Kidney epithelial cell (primary cell): ENCODE results near the gene MAP3K10. TPM values are rescaled to one million over a fixed set of nuclear protein-coding genes. Genes with fewer than 3 reads are reported as not detected.
A peak's percentile ranks its signal among the peaks of the same experiment; 100 is the strongest.
"Not testable (repeated sequence)": the region's sequence is repeated elsewhere in the genome, so short reads cannot be mapped to it uniquely, and the experiment has no call there.

ENCODE experiments used
- DNase-seq: peaks from one replicate; pipeline ENCODE4 v3.0.0-alpha.2; 2010; ENCODE audit warnings: low read depth
- H3K27me3 ChIP-seq: 2 replicates; pipeline ENCODE4 v1.6.0; 2011; ENCODE audit warnings: low read length; ENCODE audit not compliant: control insufficient read depth, insufficient read depth
- H3K36me3 ChIP-seq: 2 replicates; pipeline ENCODE4 v1.5.1; 2011; ENCODE audit warnings: low read length; ENCODE audit not compliant: control insufficient read depth, insufficient read depth
- H3K4me3 ChIP-seq: 2 replicates; pipeline ENCODE4 v1.5.1; 2011; ENCODE audit warnings: low read depth, mild to moderate bottlenecking, control low read depth, low read length
- total RNA-seq: library from RNA; depleted of rRNA; stranded (reverse); fragments of >200 nt; gene quantifications from 2 replicates; pipeline ENCODE4 v1.2.3, GENCODE V29; 2015
- TF ChIP-seq, protein P1 (sequence below): IDR thresholded peaks from 2 replicates; pipeline ENCODE4 v1.5.1; 2011; ENCODE audit warnings: mild to moderate bottlenecking, moderate library complexity, low read length, control low read depth, inconsistent platforms; ENCODE audit not compliant: insufficient read depth, poor library complexity, severe bottlenecking

The MAP3K10 gene
- total RNA-seq, 1 donor from 2014 or later, result 16.8 TPM

DNA sequence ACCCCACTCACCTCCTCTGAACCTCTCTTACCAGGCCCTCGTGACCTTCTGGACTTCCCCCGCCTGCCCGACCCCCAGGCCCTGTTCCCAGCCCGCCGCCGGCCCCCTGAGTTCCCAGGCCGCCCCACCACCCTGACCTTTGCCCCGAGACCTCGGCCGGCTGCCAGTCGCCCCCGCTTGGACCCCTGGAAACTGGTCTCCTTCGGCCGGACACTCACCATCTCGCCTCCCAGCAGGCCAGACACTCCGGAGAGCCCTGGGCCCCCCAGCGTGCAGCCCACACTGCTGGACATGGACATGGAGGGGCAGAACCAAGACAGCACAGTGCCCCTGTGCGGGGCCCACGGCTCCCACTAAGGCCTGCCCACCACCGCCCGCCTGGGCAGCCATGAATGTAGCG is 23.7 kb downstream of the MAP3K10 start:
- Histone ChIP-seq H3K4me3 (no peak overlapping the region), H3K27me3 (peaks cover 28% of the 10 kb centered on the region), H3K36me3 (no peaks in the 10 kb centered on the region)
- DNase-seq, result no peak
- TF ChIP-seq, protein P1, sequence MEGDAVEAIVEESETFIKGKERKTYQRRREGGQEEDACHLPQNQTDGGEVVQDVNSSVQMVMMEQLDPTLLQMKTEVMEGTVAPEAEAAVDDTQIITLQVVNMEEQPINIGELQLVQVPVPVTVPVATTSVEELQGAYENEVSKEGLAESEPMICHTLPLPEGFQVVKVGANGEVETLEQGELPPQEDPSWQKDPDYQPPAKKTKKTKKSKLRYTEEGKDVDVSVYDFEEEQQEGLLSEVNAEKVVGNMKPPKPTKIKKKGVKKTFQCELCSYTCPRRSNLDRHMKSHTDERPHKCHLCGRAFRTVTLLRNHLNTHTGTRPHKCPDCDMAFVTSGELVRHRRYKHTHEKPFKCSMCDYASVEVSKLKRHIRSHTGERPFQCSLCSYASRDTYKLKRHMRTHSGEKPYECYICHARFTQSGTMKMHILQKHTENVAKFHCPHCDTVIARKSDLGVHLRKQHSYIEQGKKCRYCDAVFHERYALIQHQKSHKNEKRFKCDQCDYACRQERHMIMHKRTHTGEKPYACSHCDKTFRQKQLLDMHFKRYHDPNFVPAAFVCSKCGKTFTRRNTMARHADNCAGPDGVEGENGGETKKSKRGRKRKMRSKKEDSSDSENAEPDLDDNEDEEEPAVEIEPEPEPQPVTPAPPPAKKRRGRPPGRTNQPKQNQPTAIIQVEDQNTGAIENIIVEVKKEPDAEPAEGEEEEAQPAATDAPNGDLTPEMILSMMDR, result no peak

DNA sequence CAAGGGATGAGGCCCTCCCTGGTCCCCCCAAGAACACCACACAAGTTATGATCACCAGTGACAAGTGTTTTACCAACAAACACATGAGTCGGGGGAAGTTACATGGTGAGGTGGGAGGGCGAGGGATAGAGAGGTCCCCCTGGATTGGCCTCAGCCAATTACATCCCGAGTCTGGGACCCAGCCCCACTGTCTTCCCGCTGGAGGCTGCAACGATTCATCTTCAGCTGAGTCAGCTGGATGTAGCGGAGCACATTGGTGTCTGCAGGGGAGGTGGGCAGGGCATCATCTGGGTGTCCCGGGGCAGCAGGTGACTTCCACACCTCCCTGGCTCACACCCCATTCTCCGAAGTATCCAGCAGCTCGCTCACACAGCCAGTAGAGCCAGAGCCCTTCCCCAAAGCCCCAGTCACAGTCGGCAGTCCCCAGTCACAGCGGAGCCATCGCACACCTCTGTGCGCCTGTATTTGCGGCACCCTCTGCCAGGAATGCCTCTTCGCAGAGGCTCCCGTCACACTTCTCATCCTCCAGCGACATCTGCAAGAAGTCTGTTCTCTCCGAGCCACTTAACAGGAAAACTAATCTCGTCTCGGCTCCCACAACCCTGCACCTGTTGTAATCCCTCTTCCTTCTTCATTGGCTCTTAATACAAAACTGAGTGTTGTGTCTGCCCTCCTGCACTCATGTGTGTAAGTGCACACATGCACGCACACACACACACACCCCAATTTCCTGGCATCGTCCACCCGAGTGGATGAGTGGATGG is 25.0 kb downstream of the MAP3K10 start:
- H3K4me3 ChIP-seq, result no peak overlapping the region

DNA sequence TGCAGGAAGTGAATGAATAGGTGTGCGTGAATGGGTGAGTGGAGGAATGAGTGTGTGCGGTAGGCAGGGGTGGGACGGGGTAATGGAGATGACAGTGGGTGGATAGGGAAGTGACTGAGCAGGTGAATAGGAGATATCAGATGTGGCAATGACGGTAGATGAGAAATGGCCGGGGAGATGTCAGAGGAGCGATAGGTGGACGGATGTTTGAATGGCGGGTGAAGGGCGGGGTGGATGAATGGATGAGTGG is 25.5 kb downstream of the MAP3K10 start:
- DNase-seq, result no peak
- H3K27me3 ChIP-seq, result peaks cover 28% of the 10 kb centered on the region
- no peaks in the 10 kb centered on the region for H3K36me3 ChIP-seq
- TF ChIP-seq, protein P1, result no peak
- no peak overlapping the region for H3K4me3 ChIP-seq

More for the DNA sequence above, 25.0 kb downstream of the MAP3K10 start:
- no peaks in the 10 kb centered on the region for H3K36me3 ChIP-seq
- TF ChIP-seq, protein P1, result no peak
- no peak for DNase-seq
- H3K27me3 ChIP-seq, result peaks cover 28% of the 10 kb centered on the region

DNA sequence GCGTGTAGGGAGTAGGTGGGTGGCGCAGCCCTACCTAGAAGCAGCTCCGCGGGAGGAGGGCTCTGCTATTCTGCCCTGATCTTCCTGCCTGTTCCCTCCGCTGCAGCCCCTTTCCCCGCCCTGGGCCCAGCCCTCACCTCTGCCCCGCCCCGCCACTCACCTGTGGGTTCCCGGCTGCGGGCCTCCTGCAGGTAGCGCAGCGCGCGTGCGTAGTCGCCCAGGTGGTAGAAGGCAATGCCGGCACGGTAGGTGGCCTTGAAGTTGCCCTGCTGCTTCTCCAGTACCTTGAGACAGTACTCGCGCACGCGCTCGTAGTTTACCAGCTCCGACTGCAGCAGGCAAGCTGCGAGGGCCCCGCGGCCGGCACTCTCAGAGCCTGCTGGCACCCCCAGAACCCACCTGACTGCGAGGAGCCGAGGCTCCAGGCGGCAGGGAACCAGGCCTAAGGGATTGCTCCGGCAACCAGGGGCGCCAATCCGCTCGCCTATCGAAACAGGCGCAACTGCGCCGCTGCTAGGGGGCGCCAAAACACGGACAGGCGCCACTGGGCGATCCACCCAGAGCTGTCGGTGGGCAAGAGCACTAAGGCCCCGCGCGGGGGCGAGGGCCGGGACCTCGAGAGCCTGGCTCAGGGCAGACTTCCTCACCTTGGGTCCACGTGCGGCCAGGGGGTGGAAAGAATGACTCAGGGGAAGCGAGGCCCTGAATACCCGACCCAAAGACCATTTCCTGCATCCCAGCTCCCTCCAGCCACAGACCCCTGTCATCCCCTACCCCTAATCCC is 26.0 kb downstream of the MAP3K10 start:
- H3K27me3 ChIP-seq, result peaks cover 28% of the 10 kb centered on the region
- no peak overlapping the region for H3K4me3 ChIP-seq
- H3K36me3 ChIP-seq, result no peaks in the 10 kb centered on the region
- TF ChIP-seq, protein P1, result peak; percentile 53
- no peak for DNase-seq

DNA sequence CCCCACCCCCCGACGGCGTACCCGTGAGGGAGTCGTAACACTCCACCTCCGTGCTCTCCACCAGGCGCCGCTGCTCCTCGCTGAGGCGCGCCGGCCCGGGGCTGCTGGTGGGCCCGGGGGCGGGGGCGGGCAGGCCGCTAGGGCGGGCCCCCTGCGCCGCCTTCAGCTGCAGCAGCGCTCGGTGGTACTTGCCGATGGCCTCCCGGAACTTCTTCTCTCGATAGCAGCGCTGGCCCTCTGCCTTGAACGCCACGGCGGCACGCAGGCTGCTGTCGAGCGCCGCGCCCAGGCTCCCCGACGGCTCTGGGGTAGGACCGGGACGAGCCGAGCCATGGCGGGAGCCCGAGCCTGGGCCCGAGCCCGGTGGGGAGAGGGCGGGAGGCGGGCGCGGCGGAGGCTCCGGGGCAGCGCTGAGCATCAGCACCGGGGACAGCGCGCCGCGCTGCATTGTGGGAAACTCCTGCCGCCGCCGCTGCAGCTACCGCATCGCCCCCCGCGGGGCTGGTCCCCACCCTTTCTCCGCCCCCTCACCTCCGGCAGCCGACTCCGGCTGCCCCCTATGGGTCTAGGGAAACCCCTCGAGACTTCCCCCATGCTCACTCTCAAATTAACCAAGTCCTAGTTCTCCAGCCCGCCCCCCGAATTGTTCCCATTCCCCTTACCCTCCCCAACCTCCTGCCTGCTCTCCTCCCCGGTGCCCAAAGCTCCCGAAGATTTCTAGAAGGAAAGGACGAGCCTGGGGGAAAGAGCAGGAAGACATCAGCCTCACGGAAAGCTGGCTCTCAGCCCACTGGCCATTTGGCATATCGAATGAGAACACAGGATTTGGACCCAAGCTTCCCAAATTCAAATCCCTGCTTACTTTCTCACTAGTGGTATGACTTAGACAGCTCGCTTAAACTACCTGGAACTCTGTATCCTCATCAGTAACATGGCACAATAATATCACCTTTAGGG is 27.0 kb downstream of the MAP3K10 start, which contains the start of gene TTC9B:
TTC9B (minus strand) TSS at position 451 of the 957 bp plus-strand sequence; CDS start at position 448, 3 bp downstream.
- no peak for DNase-seq

DNA sequence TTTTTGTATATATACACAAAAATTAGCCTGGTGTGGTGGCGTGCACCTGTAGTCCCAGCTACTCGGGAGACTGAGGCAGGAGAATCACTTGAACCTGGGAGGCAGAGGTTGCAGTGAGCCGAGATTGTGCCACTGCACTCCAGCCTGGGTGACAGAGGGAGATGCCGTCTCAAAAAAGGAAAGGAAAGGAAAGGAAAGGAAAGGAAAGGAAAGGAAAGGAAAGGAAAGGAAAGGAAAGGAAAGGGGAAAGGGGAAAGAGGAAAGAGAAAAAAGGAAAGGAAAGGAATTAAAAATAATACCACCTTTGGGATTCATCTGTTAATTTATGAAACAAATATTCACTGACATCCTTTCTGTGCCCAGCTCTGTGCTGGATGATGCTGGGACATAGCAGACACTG is 27.8 kb downstream of the MAP3K10 start:
- H3K4me3 ChIP-seq, DNase-seq, H3K36me3 ChIP-seq: not testable (repeated sequence)
- peaks cover 38% of the 10 kb centered on the region for H3K27me3 ChIP-seq

More for the DNA sequence above, 27.0 kb downstream of the MAP3K10 start, which contains the start of gene TTC9B:
- no peaks in the 10 kb centered on the region for H3K36me3 ChIP-seq
- TF ChIP-seq, protein P1, result no peak
- peaks cover 32% of the 10 kb centered on the region for H3K27me3 ChIP-seq
- no peak within 1 kb of the TSS for H3K4me3 ChIP-seq
